Kasumi-1 (cell line): ENCODE results near the gene TCEANC.
"Not testable (repeated sequence)": the region's sequence is repeated elsewhere in the genome, so short reads cannot be mapped to it uniquely, and the experiment has no call there.

Source experiments
- DNase-seq, 2 experiments: peaks; one replicate each; lab custom pipeline; 2025; lab: John Stamatoyannopoulos, UW

TCEANC gene

GRCh38 chrX:13655674-13656073 lies 2.7 kb downstream of the TCEANC start:
- no peak for DNase-seq

- DNase-seq = peak; percentile 34 to 46
These were observed 5.7 kb downstream of the TCEANC start for GRCh38 chrX:13658602-13659001.

- DNase-seq = no peak
These were observed 6.1 kb downstream of the TCEANC start for GRCh38 chrX:13659063-13659462.

- no peak for DNase-seq
These were observed 8.9 kb downstream of the TCEANC start for GRCh38 chrX:13661735-13662288.

GRCh38 chrX:13662355-13662791 lies 9.4 kb downstream of the TCEANC start:
- DNase-seq = no peak

- DNase-seq = no peak
These were observed 11.1 kb downstream of the TCEANC start for GRCh38 chrX:13664020-13664419.

GRCh38 chrX:13666836-13667235 lies 13.9 kb downstream of the TCEANC start:
- DNase-seq = no peak

GRCh38 chrX:13667919-13668318 lies 15.0 kb downstream of the TCEANC start:
- DNase-seq = no peak

GRCh38 chrX:13669246-13669737 lies 16.4 kb downstream of the TCEANC start:
- DNase-seq = peak; percentile 15 to 22

- DNase-seq = not testable (repeated sequence)
These were observed 16.8 kb downstream of the TCEANC start for GRCh38 chrX:13669755-13670154.

- DNase-seq = no peak
These were observed 17.3 kb downstream of the TCEANC start for GRCh38 chrX:13670197-13670596.

GRCh38 chrX:13673016-13673415 lies 20.1 kb downstream of the TCEANC start:
- no peak for DNase-seq

GRCh38 chrX:13676885-13677284 lies 23.9 kb downstream of the TCEANC start:
- no peak for DNase-seq

- not testable (repeated sequence) for DNase-seq
These were observed 26.8 kb downstream of the TCEANC start for GRCh38 chrX:13679700-13680099.

GRCh38 chrX:13681595-13681994 lies 28.7 kb downstream of the TCEANC start:
- DNase-seq = no peak

GRCh38 chrX:13684361-13684760 lies 31.4 kb downstream of the TCEANC start:
- no peak for DNase-seq

- no peak for DNase-seq
These were observed 32.3 kb downstream of the TCEANC start for GRCh38 chrX:13685126-13685763.

- no peak for DNase-seq
These were observed 34.3 kb downstream of the TCEANC start for GRCh38 chrX:13687203-13687602.

- DNase-seq = peak in 1 of 2 experiments; percentile 4
These were observed 35.5 kb downstream of the TCEANC start for GRCh38 chrX:13688384-13688957.

GRCh38 chrX:13688958-13689740 lies 36.2 kb downstream of the TCEANC start, which contains the start of gene RAB9A:
Gene RAB9A, plus strand, starts transcription at chrX:13689128. Its CDS starts 19,619 bp downstream, at chrX:13708747.
- DNase-seq = peak; percentile 53 to 54

- DNase-seq = peak in 1 of 2 experiments; percentile 15
These were observed 36.8 kb downstream of the TCEANC start for GRCh38 chrX:13689741-13690211.

- no peak for DNase-seq
These were observed 37.9 kb downstream of the TCEANC start for GRCh38 chrX:13690836-13691235.
